ENCODE measurements around the gene MMRN2. TPM values are rescaled to one million over a fixed set of nuclear protein-coding genes. Genes with fewer than 3 reads are reported as not detected.

The MMRN2 gene
- total RNA-seq, 1 experiment from 2014 or later = 2.4 TPM

GRCh38 chr10:86899132-86899531, 58.3 kb downstream of the MMRN2 start:
- H3K4me3 Mint-ChIP-seq = no peak overlapping the region
- ChIA-PET POLR2A (interaction anchor here (1.0 to 1.1 kb wide), 3 partner anchors 20 to 144 kb away, joined by 3 read pairs; partner anchors contain the start of gene BMPR1A), CTCF (interaction anchor here (0.6 to 2.7 kb wide), 30 partner anchors 15 to 497 kb away, joined by 3 to 21 read pairs (median 4); no protein-coding TSS in a partner anchor)
- ATAC-seq = peak; percentile 84
- no peaks in the 10 kb centered on the region for H3K27me3 Mint-ChIP-seq (ENCODE audit: low read depth)
- TF ChIP-seq CDX4 (CRISPR knock-in tag; IDR thresholded peaks at IDR 0.05; ENCODE audit: borderline replicate concordance) (no peak), CREM (CRISPR knock-in tag; IDR thresholded peaks at IDR 0.05) (0 out of 2 replicates have a peak, but pooled peaks have one; percentile 13)
- H3K4me1 Mint-ChIP-seq = peaks cover 23% of the 10 kb centered on the region
- peaks cover 55% of the 10 kb centered on the region for H3K36me3 Mint-ChIP-seq
- peak; percentile 39 for DNase-seq (ENCODE audit: low spot score)
- no peaks in the 10 kb centered on the region for H3K9me3 Mint-ChIP-seq
- H3K27ac Mint-ChIP-seq = peak overlapping the region; percentile 85

GRCh38 chr10:86898511-86898910, 58.9 kb downstream of the MMRN2 start:
- Mint-ChIP-seq H3K27ac (peak overlapping the region; percentile 73), H3K36me3 (peaks cover 55% of the 10 kb centered on the region)
- CTCF ChIA-PET = interaction anchor here (0.6 to 2.7 kb wide), 18 partner anchors 19 to 497 kb away, joined by 3 to 21 read pairs (median 5); no protein-coding TSS in a partner anchor

More at GRCh38 chr10:86898511-86898910, 58.9 kb downstream of the MMRN2 start:
- Mint-ChIP-seq H3K9me3 (no peaks in the 10 kb centered on the region), H3K4me3 (no peak overlapping the region), H3K27me3 (ENCODE audit: low read depth) (no peaks in the 10 kb centered on the region), H3K4me1 (peaks cover 23% of the 10 kb centered on the region)
- no peak for TF ChIP-seq HMGXB4 (CRISPR knock-in tag; IDR thresholded peaks at IDR 0.05)
- TF ChIP-seq ZBTB21 (CRISPR knock-in tag; IDR thresholded peaks at IDR 0.05; ENCODE audit: borderline replicate concordance) = no peak
- no peak for TF ChIP-seq ETV6 (CRISPR knock-in tag; IDR thresholded peaks at IDR 0.05)
- no peak for TF ChIP-seq PRDM15 (CRISPR knock-in tag; IDR thresholded peaks at IDR 0.05)
- no peak for TF ChIP-seq ARID4B (CRISPR knock-in tag; IDR thresholded peaks at IDR 0.05; ENCODE audit: borderline replicate concordance)
- TF ChIP-seq USF1 (CRISPR knock-in tag; IDR thresholded peaks at IDR 0.05) = no peak
- TF ChIP-seq HMGA2 (CRISPR knock-in tag; IDR thresholded peaks at IDR 0.05) = no peak
- no peak for TF ChIP-seq ATF3 (CRISPR knock-in tag; conservative IDR thresholded peaks at IDR 0.05)
- TF ChIP-seq FOXJ3 (CRISPR knock-in tag; IDR thresholded peaks at IDR 0.05; ENCODE audit: borderline replicate concordance) = no peak
- no peak for TF ChIP-seq SP1 (CRISPR knock-in tag; conservative IDR thresholded peaks at IDR 0.05)
- no peak for ATAC-seq
- POLR2A ChIA-PET = interaction anchor here (1.0 to 1.1 kb wide), 3 partner anchors 20 to 143 kb away, joined by 3 read pairs; partner anchors contain the start of gene BMPR1A
- DNase-seq (ENCODE audit: low spot score) = no peak
